ENCODE measurements around the gene CELSR1. TPM values are rescaled to one million over a fixed set of nuclear protein-coding genes. Genes with fewer than 3 reads are reported as not detected.

Gene CELSR1
- total RNA-seq, 1 experiment from 2014 or later: 14.2 TPM

- no peaks in the 10 kb centered on the region for H3K27me3 ChIP-seq (ENCODE audit: low read length)
- TF ChIP-seq CTCF (conservative IDR thresholded peaks at IDR 0.05; ENCODE audit: low read depth, low read length): no peak
- TF ChIP-seq EZH2phosphoT487 (IDR thresholded peaks at IDR 0.05; ENCODE audit: borderline replicate concordance, low read length): no peak
- no peak for TF ChIP-seq EZH2 (IDR thresholded peaks at IDR 0.05; ENCODE audit: low read length, unreplicated experiment)
- no peaks in the 10 kb centered on the region for H3K9me2 ChIP-seq (replicated peaks; ENCODE audit: low read length)
- no peak overlapping the region for H3K4me3 ChIP-seq (ENCODE audit: low read length)
- intact Hi-C loops (cut with micrococcal nuclease): no loop called here
- H2AFZ ChIP-seq (ENCODE audit: low read length): no peak overlapping the region
- ATAC-seq (no peak), DNase-seq (no peak)
- H3K9me3 ChIP-seq (ENCODE audit: low read length): no peaks in the 10 kb centered on the region
- H3K9ac ChIP-seq (ENCODE audit: low read length): no peak overlapping the region
- BruUV-seq (replicated peaks): no TSS peak
- CTCF ChIA-PET: no interaction called here
- no peaks in the 10 kb centered on the region for H3K36me3 ChIP-seq (ENCODE audit: low read depth, low read length)
- no peak overlapping the region for H3K4me2 ChIP-seq (ENCODE audit: low read length)
- no peak overlapping the region for H3K27ac ChIP-seq (ENCODE audit: low read length)
- no peaks in the 10 kb centered on the region for H3K79me2 ChIP-seq (ENCODE audit: low read length)
- H3F3A ChIP-seq (ENCODE audit: low read length, unreplicated experiment): no peaks in the 10 kb centered on the region
- no peaks in the 10 kb centered on the region for H4K20me1 ChIP-seq (ENCODE audit: low read length)
- POLR2A ChIA-PET (ENCODE audit: unreplicated experiment): no interaction called here
- no peaks in the 10 kb centered on the region for H3K4me1 ChIP-seq (ENCODE audit: insufficient read depth, low read length)
Measured at GRCh38 chr22:46369716-46370583, 167.5 kb downstream of the CELSR1 start.

GRCh38 chr22:46368871-46369715, 168.3 kb downstream of the CELSR1 start:
- intact Hi-C loops (cut with micrococcal nuclease): no loop called here
- Histone ChIP-seq H3K79me2 (ENCODE audit: low read length) (no peaks in the 10 kb centered on the region), H3K4me2 (ENCODE audit: low read length) (no peak overlapping the region), H2AFZ (ENCODE audit: low read length) (no peak overlapping the region), H3K9me3 (ENCODE audit: low read length) (no peaks in the 10 kb centered on the region), H3K4me3 (ENCODE audit: low read length) (no peak overlapping the region), H3K27ac (ENCODE audit: low read length) (no peak overlapping the region), H3F3A (ENCODE audit: low read length, unreplicated experiment) (no peaks in the 10 kb centered on the region), H3K9ac (ENCODE audit: low read length) (no peak overlapping the region), H3K9me2 (replicated peaks; ENCODE audit: low read length) (no peaks in the 10 kb centered on the region), H3K4me1 (ENCODE audit: insufficient read depth, low read length) (no peaks in the 10 kb centered on the region), H3K27me3 (ENCODE audit: low read length) (no peaks in the 10 kb centered on the region), H4K20me1 (ENCODE audit: low read length) (no peaks in the 10 kb centered on the region), H3K36me3 (ENCODE audit: low read depth, low read length) (no peaks in the 10 kb centered on the region)
- ChIA-PET POLR2A (ENCODE audit: unreplicated experiment) (no interaction called here), CTCF (no interaction called here)
- TF ChIP-seq EZH2 (IDR thresholded peaks at IDR 0.05; ENCODE audit: low read length, unreplicated experiment): no peak
- TF ChIP-seq CTCF (conservative IDR thresholded peaks at IDR 0.05; ENCODE audit: low read depth, low read length): no peak
- TF ChIP-seq EZH2phosphoT487 (IDR thresholded peaks at IDR 0.05; ENCODE audit: borderline replicate concordance, low read length): no peak
- ATAC-seq (no peak), DNase-seq (no peak)
- BruUV-seq (replicated peaks): no TSS peak

Data from PC-3 (cell line).